Measurements from ENCODE around the gene ADAMTS13. TPM values are rescaled to one million over a fixed set of nuclear protein-coding genes. Genes with fewer than 3 reads are reported as not detected.

ADAMTS13 gene
- total and polyA plus RNA-seq, 9 of the 15 experiments (the other 6 are each of a cell fraction or from before 2014, with no cell fraction given) = 0.03 to 0.20 (median 0.04) TPM; not detected in 4

DNA sequence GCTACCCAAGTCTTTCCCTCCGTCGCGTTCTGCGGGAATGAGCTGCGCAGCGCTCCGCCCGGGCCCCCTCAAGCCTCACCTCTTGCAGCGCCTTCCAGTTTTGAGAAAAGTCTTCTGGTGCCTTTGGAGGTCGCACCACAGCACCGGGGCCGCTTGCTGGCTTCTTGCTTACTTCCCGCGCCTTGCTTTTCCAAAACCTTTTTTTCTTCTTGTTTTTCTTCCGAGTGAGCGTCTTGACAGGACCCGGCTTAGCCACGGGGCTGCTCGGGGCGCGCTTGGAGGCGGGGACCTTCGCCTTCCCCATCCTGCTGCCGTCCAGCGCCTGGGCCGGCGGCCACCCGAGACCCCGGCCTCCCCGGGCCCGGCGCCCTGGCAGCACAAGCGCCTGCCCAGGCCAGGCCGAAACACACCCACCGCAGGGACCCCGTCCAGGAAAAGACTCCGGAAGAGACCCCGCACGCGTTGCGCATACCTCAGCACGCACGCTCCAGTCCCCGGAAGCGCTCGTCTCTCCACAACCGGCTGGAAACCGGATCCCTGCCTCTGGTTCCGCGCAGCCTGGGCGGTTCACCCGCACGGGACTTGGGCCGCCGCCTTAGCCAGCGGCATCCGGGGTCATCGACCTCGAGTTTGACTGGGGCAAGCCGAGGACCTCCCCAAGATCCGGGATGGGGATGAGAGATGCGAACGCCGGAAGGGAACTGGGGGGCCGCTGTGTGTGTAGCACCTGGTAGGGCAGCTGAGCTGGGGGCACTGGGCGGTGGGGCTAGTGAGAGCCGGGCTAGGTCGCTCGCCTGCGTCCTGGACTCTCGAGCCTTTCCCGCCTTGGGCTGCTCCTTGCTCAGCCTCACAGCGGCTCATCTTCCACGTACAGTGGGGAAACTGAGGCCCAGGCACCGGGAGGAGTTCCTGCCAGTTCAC, 4.4 kb upstream of the ADAMTS13 start, which contains the start of gene REXO4 (continued):
- TF ChIP-seq PRMT5 (CRISPR knock-in tag; IDR thresholded peaks at IDR 0.05) (no peak), ARNT (IDR thresholded peaks at IDR 0.05) (peak; percentile 23 to 76; a peak in 1 of 4 replicates), NR4A1 (CRISPR knock-in tag; IDR thresholded peaks at IDR 0.05) (no peak), NR4A1 (tag; IDR thresholded peaks at IDR 0.05) (peak; percentile 71), SRSF9 (IDR thresholded peaks at IDR 0.05; ENCODE audit: borderline replicate concordance, low read depth, low read length) (no peak), KHSRP (IDR thresholded peaks at IDR 0.05) (no peak), DIDO1 (tag; IDR thresholded peaks at IDR 0.05; ENCODE audit: low read depth) (peak; percentile 99), EZH2 (IDR thresholded peaks at IDR 0.05; ENCODE audit: borderline replicate concordance, low read depth, low read length) (no peak), KLF10 (CRISPR knock-in tag; IDR thresholded peaks at IDR 0.05) (no peak), KAT2B (IDR thresholded peaks at IDR 0.05; ENCODE audit: low read depth, low read length) (no peak), SRSF1 (IDR thresholded peaks at IDR 0.05; ENCODE audit: low read depth, low read length) (no peak), ZFX (CRISPR knock-in tag; IDR thresholded peaks at IDR 0.05) (peak; percentile 83), ZNF586 (CRISPR knock-in tag; conservative IDR thresholded peaks at IDR 0.05) (no peak), BCL6 (CRISPR knock-in tag; IDR thresholded peaks at IDR 0.05) (no peak), POLR2B (IDR thresholded peaks at IDR 0.05; ENCODE audit: low read depth, partially characterized antibody) (peak; percentile 63), NFIC (IDR thresholded peaks at IDR 0.05) (peak; percentile 78), MAFK (IDR thresholded peaks at IDR 0.05; ENCODE audit: low read length) (no peak), ZNF717 (CRISPR knock-in tag; IDR thresholded peaks at IDR 0.05) (no peak), HDAC8 (tag; IDR thresholded peaks at IDR 0.05) (peak; percentile 55; the same call in 1 of the 2 replicates), ZNF384 (IDR thresholded peaks at IDR 0.05; ENCODE audit: low read depth, low read length) (no peak)
- TF ChIP-seq, protein P1, sequence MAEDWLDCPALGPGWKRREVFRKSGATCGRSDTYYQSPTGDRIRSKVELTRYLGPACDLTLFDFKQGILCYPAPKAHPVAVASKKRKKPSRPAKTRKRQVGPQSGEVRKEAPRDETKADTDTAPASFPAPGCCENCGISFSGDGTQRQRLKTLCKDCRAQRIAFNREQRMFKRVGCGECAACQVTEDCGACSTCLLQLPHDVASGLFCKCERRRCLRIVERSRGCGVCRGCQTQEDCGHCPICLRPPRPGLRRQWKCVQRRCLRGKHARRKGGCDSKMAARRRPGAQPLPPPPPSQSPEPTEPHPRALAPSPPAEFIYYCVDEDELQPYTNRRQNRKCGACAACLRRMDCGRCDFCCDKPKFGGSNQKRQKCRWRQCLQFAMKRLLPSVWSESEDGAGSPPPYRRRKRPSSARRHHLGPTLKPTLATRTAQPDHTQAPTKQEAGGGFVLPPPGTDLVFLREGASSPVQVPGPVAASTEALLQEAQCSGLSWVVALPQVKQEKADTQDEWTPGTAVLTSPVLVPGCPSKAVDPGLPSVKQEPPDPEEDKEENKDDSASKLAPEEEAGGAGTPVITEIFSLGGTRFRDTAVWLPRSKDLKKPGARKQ (CRISPR knock-in tag; IDR thresholded peaks at IDR 0.05) = no peak
- TF ChIP-seq, protein P2, sequence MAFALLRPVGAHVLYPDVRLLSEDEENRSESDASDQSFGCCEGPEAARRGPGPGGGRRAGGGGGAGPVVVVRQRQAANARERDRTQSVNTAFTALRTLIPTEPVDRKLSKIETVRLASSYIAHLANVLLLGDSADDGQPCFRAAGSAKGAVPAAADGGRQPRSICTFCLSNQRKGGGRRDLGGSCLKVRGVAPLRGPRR (CRISPR knock-in tag; IDR thresholded peaks at IDR 0.05) = no peak
- TF ChIP-seq, protein P3, sequence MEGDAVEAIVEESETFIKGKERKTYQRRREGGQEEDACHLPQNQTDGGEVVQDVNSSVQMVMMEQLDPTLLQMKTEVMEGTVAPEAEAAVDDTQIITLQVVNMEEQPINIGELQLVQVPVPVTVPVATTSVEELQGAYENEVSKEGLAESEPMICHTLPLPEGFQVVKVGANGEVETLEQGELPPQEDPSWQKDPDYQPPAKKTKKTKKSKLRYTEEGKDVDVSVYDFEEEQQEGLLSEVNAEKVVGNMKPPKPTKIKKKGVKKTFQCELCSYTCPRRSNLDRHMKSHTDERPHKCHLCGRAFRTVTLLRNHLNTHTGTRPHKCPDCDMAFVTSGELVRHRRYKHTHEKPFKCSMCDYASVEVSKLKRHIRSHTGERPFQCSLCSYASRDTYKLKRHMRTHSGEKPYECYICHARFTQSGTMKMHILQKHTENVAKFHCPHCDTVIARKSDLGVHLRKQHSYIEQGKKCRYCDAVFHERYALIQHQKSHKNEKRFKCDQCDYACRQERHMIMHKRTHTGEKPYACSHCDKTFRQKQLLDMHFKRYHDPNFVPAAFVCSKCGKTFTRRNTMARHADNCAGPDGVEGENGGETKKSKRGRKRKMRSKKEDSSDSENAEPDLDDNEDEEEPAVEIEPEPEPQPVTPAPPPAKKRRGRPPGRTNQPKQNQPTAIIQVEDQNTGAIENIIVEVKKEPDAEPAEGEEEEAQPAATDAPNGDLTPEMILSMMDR (IDR thresholded peaks at IDR 0.05 in 2 of 3, conservative IDR thresholded peaks at IDR 0.05 in 1 of 3; ENCODE audit: insufficient read depth in 2 of 3, low read depth in 1 of 3, low read length in 3 of 3) = no peak
- TF ChIP-seq, protein P4, sequence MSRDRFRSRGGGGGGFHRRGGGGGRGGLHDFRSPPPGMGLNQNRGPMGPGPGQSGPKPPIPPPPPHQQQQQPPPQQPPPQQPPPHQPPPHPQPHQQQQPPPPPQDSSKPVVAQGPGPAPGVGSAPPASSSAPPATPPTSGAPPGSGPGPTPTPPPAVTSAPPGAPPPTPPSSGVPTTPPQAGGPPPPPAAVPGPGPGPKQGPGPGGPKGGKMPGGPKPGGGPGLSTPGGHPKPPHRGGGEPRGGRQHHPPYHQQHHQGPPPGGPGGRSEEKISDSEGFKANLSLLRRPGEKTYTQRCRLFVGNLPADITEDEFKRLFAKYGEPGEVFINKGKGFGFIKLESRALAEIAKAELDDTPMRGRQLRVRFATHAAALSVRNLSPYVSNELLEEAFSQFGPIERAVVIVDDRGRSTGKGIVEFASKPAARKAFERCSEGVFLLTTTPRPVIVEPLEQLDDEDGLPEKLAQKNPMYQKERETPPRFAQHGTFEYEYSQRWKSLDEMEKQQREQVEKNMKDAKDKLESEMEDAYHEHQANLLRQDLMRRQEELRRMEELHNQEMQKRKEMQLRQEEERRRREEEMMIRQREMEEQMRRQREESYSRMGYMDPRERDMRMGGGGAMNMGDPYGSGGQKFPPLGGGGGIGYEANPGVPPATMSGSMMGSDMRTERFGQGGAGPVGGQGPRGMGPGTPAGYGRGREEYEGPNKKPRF (IDR thresholded peaks at IDR 0.05; ENCODE audit: low read depth, low read length) = no peak
